Thyroid gland (tissue), 4 donors: Measurements from ENCODE around the gene MYO1G. TPM values are rescaled to one million over a fixed set of nuclear protein-coding genes. Genes with fewer than 3 reads are reported as not detected.
"Not testable (repeated sequence)": the region's sequence is repeated elsewhere in the genome, so short reads cannot be mapped to it uniquely, and the experiment has no call there.

ENCODE experiments used
- DNase-seq, 2 donors: peaks; one replicate each; pipeline ENCODE4 v3.0.0-alpha.2; 2019
- H3K27ac ChIP-seq, 3 donors: fragments of 200-600 bp; sonication (generic); 1 replicate in 2 of 3; 2 replicates in 1 of 3; pipeline ENCODE4 v1.5.1; 2016 to 2019; ENCODE audit warnings: mild to moderate bottlenecking in 1 of 3, moderate library complexity in 1 of 3
- H3K27me3 ChIP-seq: fragments of 200-600 bp; sonication (generic); one replicate; pipeline ENCODE4 v1.5.1; 2019
- H3K36me3 ChIP-seq, 2 donors: fragments of 200-600 bp; sonication (generic); one replicate each; pipeline ENCODE4 v1.5.1; 2016 to 2019
- H3K4me1 ChIP-seq, 2 donors: fragments of 200-600 bp; sonication (generic); one replicate each; pipeline ENCODE4 v1.5.1; 2017 to 2019
- H3K4me3 ChIP-seq, 3 donors: fragments of 200-600 bp; sonication (generic); replicated peaks in 1 of 3; 1 replicate in 2 of 3; 2 replicates in 1 of 3; pipeline ENCODE4 v1.5.1; 2016; ENCODE audit warnings: mild to moderate bottlenecking in 1 of 3
- H3K9me3 ChIP-seq: fragments of 200-600 bp; sonication (generic); one replicate; pipeline ENCODE4 v1.5.1; 2017
- POLR2A ChIP-seq, 2 donors: fragments of 450-650 bp; IDR thresholded peaks; one replicate each; pipeline ENCODE4 v1.6.1; 2017; ENCODE audit warnings: antibody characterized with exemption in 2 of 2, mild to moderate bottlenecking in 2 of 2, moderate library complexity in 1 of 2
- WGBS, 2 donors: methylation state at CpG; one replicate each; pipeline ENCODE4 v1.1.5; 2017; 5-methylcytosine and 5-hydroxymethylcytosine counted together
- intact Hi-C: fragments of 100-400 bp; cut with DNase I; formaldehyde crosslinking; loops from one replicate; pipeline ENCODE4 v1.15.1; 2023
- total RNA-seq, 4 donors: library from RNA; depleted of rRNA; stranded (reverse); fragments of >200 nt; gene quantifications; one replicate each; pipeline ENCODE4 v1.2.3, GENCODE V29; 2016
- TF ChIP-seq, protein P1 (sequence below), 6 experiments: fragments of 200-600 bp in 3 of 6; fragments of 450-650 bp in 3 of 6; sonication (generic) in 3 of 6; IDR thresholded peaks; one replicate each; pipeline ENCODE4 v1.5.1; 2016 to 2019; ENCODE audit warnings: antibody characterized with exemption in 6 of 6, mild to moderate bottlenecking in 2 of 6, inconsistent platforms in 1 of 6, moderate library complexity in 1 of 6

MYO1G gene
- total RNA-seq, 4 donors from 2014 or later = 0.78 to 3.8 (median 2.0) TPM

DNA sequence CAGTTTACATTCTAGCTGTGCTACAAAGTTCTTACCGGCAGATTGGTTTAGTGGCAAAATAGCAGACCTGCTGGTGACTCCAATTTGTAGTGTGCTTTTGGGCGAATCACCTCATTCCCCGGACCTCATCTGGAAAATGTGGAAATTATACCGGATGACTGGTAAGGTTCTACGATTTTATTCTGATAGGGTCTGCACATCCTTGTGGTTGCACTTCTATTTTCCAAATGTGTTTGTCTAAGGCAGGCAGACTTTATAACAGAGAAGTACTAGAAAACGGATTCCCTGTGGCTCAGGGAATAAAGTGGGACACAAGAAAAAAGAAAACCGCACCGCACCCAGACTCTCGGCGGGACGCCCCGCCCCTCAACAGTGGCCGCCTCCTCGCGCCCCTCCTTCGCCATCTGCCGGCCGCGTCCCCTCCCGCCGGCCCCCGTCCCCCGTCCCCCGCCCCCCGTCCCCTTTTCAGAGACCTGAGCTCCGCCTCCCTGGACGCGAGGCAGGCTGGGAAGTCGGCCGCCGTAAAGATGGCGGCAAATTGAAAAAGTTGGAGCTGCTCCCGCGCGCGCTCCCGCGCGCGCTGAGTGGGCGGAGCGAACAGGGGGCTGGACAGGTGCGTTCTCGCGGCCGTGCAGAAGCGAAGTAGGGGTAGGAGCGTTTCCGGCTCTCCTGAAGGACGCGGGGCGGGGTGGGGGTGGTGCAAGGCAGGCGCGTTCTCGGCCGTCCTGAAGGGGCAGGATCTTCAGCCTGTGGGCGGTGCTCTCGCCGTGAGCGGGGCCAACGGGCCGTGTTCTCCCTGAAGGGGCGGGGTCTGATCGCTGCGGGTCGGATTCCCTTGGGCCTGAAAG lies 20.7 kb upstream of the MYO1G start:
- intact Hi-C loops = loop anchor here (10.0 kb wide), 1 partner anchor 115 kb away; the partner anchor contains the start of gene PURB
- 0% methylated on average over 32 to 36 of the region's 66 CpGs for WGBS, 2 donors
- H3K4me3 ChIP-seq = peak overlapping the region; percentile 3 to 32 (median 30)
- no peaks in the 10 kb centered on the region for H3K27me3 ChIP-seq
- no peaks in the 10 kb centered on the region for H3K36me3 ChIP-seq
- H3K27ac ChIP-seq = peak overlapping the region; percentile 44 to 74 (median 59)
- peaks cover 6 to 40% of the 10 kb centered on the region in 2 donors for H3K4me1 ChIP-seq
- no peaks in the 10 kb centered on the region for H3K9me3 ChIP-seq
- TF ChIP-seq POLR2A (IDR thresholded peaks at IDR 0.05) = peak in 1 of 2 donors; percentile 57
- TF ChIP-seq, protein P1, sequence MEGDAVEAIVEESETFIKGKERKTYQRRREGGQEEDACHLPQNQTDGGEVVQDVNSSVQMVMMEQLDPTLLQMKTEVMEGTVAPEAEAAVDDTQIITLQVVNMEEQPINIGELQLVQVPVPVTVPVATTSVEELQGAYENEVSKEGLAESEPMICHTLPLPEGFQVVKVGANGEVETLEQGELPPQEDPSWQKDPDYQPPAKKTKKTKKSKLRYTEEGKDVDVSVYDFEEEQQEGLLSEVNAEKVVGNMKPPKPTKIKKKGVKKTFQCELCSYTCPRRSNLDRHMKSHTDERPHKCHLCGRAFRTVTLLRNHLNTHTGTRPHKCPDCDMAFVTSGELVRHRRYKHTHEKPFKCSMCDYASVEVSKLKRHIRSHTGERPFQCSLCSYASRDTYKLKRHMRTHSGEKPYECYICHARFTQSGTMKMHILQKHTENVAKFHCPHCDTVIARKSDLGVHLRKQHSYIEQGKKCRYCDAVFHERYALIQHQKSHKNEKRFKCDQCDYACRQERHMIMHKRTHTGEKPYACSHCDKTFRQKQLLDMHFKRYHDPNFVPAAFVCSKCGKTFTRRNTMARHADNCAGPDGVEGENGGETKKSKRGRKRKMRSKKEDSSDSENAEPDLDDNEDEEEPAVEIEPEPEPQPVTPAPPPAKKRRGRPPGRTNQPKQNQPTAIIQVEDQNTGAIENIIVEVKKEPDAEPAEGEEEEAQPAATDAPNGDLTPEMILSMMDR (IDR thresholded peaks at IDR 0.05) = no peak
- peak; percentile 100 for DNase-seq

DNA sequence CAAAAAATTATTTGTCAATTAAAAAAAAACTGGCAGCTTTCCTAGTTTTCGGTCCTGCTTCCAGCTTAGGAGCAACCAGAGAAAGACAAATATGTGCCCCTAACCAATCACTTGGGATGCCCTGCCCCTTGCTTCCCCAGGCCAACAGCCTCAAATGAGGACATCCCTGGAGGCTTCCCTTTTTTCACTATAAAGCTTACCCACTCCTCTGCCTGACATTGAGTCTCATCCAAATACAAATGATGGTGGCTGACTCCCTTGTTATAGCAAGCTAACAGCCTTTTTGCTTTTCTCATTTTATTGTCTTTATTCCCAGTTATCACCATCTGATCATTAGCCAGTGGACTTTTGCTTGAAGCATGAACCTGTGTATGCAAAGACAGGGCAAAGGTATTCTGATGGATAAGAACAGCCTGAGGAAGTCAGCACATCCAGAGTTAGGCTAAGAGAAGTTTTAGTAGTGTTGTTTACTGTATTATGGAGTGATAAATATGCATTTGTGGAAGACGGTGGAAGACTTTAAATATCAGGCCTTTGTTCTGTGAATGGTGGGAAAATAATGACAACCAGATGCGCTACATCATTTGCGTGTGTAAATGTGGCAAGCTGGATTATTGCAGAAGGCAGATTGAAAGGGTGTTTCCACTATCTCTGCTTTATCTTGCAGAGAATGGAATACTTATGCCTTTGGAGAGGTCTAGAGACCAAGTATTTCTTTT lies 19.5 kb upstream of the MYO1G start:
- H3K36me3 ChIP-seq = no peaks in the 10 kb centered on the region
- peak overlapping the region; percentile 44 to 74 (median 59) for H3K27ac ChIP-seq
- intact Hi-C loops = loop anchor here (10.0 kb wide), 1 partner anchor 114 kb away; the partner anchor contains the start of gene PURB
- no peak for TF ChIP-seq POLR2A (IDR thresholded peaks at IDR 0.05)
- TF ChIP-seq, protein P1 (IDR thresholded peaks at IDR 0.05) = no peak
- DNase-seq = no peak
- WGBS, 2 donors = 92 to 95% methylated on average over 4 of the region's 4 CpGs
- H3K4me1 ChIP-seq = peaks cover 6 to 40% of the 10 kb centered on the region in 2 donors
- H3K27me3 ChIP-seq = no peaks in the 10 kb centered on the region
- no peaks in the 10 kb centered on the region for H3K9me3 ChIP-seq
- H3K4me3 ChIP-seq = no peak overlapping the region

GRCh38 chr7:44995555-44996493 lies 17.0 kb upstream of the MYO1G start:
- no peaks in the 10 kb centered on the region for H3K27me3 ChIP-seq
- intact Hi-C loops = loop anchor here (10.0 kb wide), 1 partner anchor 111 kb away; the partner anchor contains the start of gene PURB
- 92 to 94% methylated on average over 8 of the region's 8 CpGs for WGBS, 2 donors
- H3K4me1 ChIP-seq = peaks cover 6 to 46% of the 10 kb centered on the region in 2 donors
- no peak overlapping the region for H3K27ac ChIP-seq
- H3K36me3 ChIP-seq = no peaks in the 10 kb centered on the region
- DNase-seq = no peak
- no peak overlapping the region for H3K4me3 ChIP-seq
- TF ChIP-seq POLR2A (IDR thresholded peaks at IDR 0.05) = no peak
- TF ChIP-seq, protein P1 (IDR thresholded peaks at IDR 0.05) = no peak
- H3K9me3 ChIP-seq = no peaks in the 10 kb centered on the region

- H3K4me3 ChIP-seq = no peak overlapping the region
- H3K9me3 ChIP-seq = no peaks in the 10 kb centered on the region
- no peak overlapping the region for H3K27ac ChIP-seq
- intact Hi-C loops = loop anchor here (10.0 kb wide), 1 partner anchor 110 kb away; the partner anchor contains the start of gene PURB
- H3K27me3 ChIP-seq = no peaks in the 10 kb centered on the region
- no peak for DNase-seq
- no peaks in the 10 kb centered on the region for H3K36me3 ChIP-seq
- H3K4me1 ChIP-seq = peaks cover 6 to 54% of the 10 kb centered on the region in 2 donors
- 83 to 90% methylated on average over 5 of the region's 5 CpGs for WGBS, 2 donors
- TF ChIP-seq, protein P1 (IDR thresholded peaks at IDR 0.05) = no peak
- TF ChIP-seq POLR2A (IDR thresholded peaks at IDR 0.05) = no peak
Measured at GRCh38 chr7:44994877-44995554, 16.2 kb upstream of the MYO1G start.

GRCh38 chr7:44992004-44992795 lies 13.4 kb upstream of the MYO1G start:
- intact Hi-C loops = loop anchor here (10.0 kb wide), 1 partner anchor 107 kb away; the partner anchor contains the start of gene PURB
- not testable (repeated sequence) for H3K4me3 ChIP-seq, H3K27me3 ChIP-seq, DNase-seq, H3K36me3 ChIP-seq, H3K9me3 ChIP-seq
- Histone ChIP-seq H3K4me1 (peaks cover 7 to 50% of the 10 kb centered on the region in 2 donors), H3K27ac (peak overlapping the region in 2 of 3 donors; percentile 29 to 31)
- WGBS, 2 donors = 45 to 66% methylated on average over 19 to 21 of the region's 21 CpGs
